ENCODE data around the gene DSE. TPM values are rescaled to one million over a fixed set of nuclear protein-coding genes. Genes with fewer than 3 reads are reported as not detected.
A peak's percentile ranks its signal among the peaks of the same experiment; 100 is the strongest.

Gene DSE
- total and polyA plus RNA-seq, 2 donors (not counting 1 experiment from before 2014, with no cell fraction given) = 71.0 to 89.2 TPM

GRCh38 chr6:116443105-116443504 is 72.4 kb downstream of the DSE start:
- no peak overlapping the region for H2AFZ ChIP-seq (ENCODE audit: low read length)
- no peaks in the 10 kb centered on the region for H3K36me3 ChIP-seq (ENCODE audit: control insufficient read depth, insufficient read depth, low read length)
- no peaks in the 10 kb centered on the region for H3K79me2 ChIP-seq (ENCODE audit: control insufficient read depth, insufficient read depth, low read length)
- no peak overlapping the region for H3K9ac ChIP-seq (ENCODE audit: insufficient read depth, low read length)
- no peaks in the 10 kb centered on the region for H3K27me3 ChIP-seq (ENCODE audit: control insufficient read depth, insufficient read depth, low read length)
- no peak overlapping the region for H3K4me2 ChIP-seq (ENCODE audit: extremely low read depth, insufficient read depth, low read length)
- no peak for DNase-seq (ENCODE audit: low read depth in 2 of 2)
- H3K4me3 ChIP-seq (replicated peaks in 1 of 4; ENCODE audit: control extremely low read depth in 1 of 4, insufficient read depth in 1 of 4, low read depth in 3 of 4, low read length in 4 of 4) = no peak overlapping the region
- TF ChIP-seq CTCF (conservative IDR thresholded peaks at IDR 0.05 in 1 of 2, IDR thresholded peaks at IDR 0.05 in 1 of 2; ENCODE audit: low read depth in 1 of 2, low read length in 2 of 2) (no peak), EZH2 (IDR thresholded peaks at IDR 0.05; ENCODE audit: low read length, missing control alignments) (no peak)
- H4K20me1 ChIP-seq (ENCODE audit: control insufficient read depth, extremely low read depth, insufficient read depth, low read length) = no peaks in the 10 kb centered on the region
- H3K9me3 ChIP-seq (ENCODE audit: control insufficient read depth, insufficient read depth, low read depth, low read length) = no peaks in the 10 kb centered on the region
- no peak overlapping the region for H3K27ac ChIP-seq (ENCODE audit: insufficient read depth, low read length)
- peaks cover 15% of the 10 kb centered on the region for H3K4me1 ChIP-seq (ENCODE audit: control insufficient read depth, extremely low read depth, insufficient read depth, low read length)

GRCh38 chr6:116444092-116444491 is 73.3 kb downstream of the DSE start:
- Histone ChIP-seq H3K9me3 (ENCODE audit: control insufficient read depth, insufficient read depth, low read depth, low read length) (no peaks in the 10 kb centered on the region), H3K4me2 (ENCODE audit: extremely low read depth, insufficient read depth, low read length) (no peak overlapping the region), H3K4me1 (ENCODE audit: control insufficient read depth, extremely low read depth, insufficient read depth, low read length) (peaks cover 14% of the 10 kb centered on the region), H3K4me3 (replicated peaks in 1 of 4; ENCODE audit: control extremely low read depth in 1 of 4, insufficient read depth in 1 of 4, low read depth in 3 of 4, low read length in 4 of 4) (no peak overlapping the region), H3K79me2 (ENCODE audit: control insufficient read depth, insufficient read depth, low read length) (no peaks in the 10 kb centered on the region), H4K20me1 (ENCODE audit: control insufficient read depth, extremely low read depth, insufficient read depth, low read length) (no peaks in the 10 kb centered on the region), H3K36me3 (ENCODE audit: control insufficient read depth, insufficient read depth, low read length) (no peaks in the 10 kb centered on the region), H3K27me3 (ENCODE audit: control insufficient read depth, insufficient read depth, low read length) (no peaks in the 10 kb centered on the region), H3K9ac (ENCODE audit: insufficient read depth, low read length) (no peak overlapping the region), H3K27ac (ENCODE audit: insufficient read depth, low read length) (no peak overlapping the region), H2AFZ (ENCODE audit: low read length) (no peak overlapping the region)
- peak in 1 of 2 donors; percentile 68 for DNase-seq (ENCODE audit: low read depth in 2 of 2)
- TF ChIP-seq EZH2 (IDR thresholded peaks at IDR 0.05; ENCODE audit: low read length, missing control alignments) (no peak), CTCF (conservative IDR thresholded peaks at IDR 0.05 in 1 of 2, IDR thresholded peaks at IDR 0.05 in 1 of 2; ENCODE audit: low read depth in 1 of 2, low read length in 2 of 2) (peak; percentile 49 to 73)

- Histone ChIP-seq H3K9ac (ENCODE audit: insufficient read depth, low read length) (no peak overlapping the region), H2AFZ (ENCODE audit: low read length) (no peak overlapping the region), H3K4me3 (replicated peaks in 1 of 4; ENCODE audit: control extremely low read depth in 1 of 4, insufficient read depth in 1 of 4, low read depth in 3 of 4, low read length in 4 of 4) (no peak overlapping the region), H3K4me2 (ENCODE audit: extremely low read depth, insufficient read depth, low read length) (no peak overlapping the region), H3K36me3 (ENCODE audit: control insufficient read depth, insufficient read depth, low read length) (no peaks in the 10 kb centered on the region), H4K20me1 (ENCODE audit: control insufficient read depth, extremely low read depth, insufficient read depth, low read length) (no peaks in the 10 kb centered on the region), H3K4me1 (ENCODE audit: control insufficient read depth, extremely low read depth, insufficient read depth, low read length) (peaks cover 13% of the 10 kb centered on the region), H3K9me3 (ENCODE audit: control insufficient read depth, insufficient read depth, low read depth, low read length) (no peaks in the 10 kb centered on the region), H3K27ac (ENCODE audit: insufficient read depth, low read length) (no peak overlapping the region), H3K79me2 (ENCODE audit: control insufficient read depth, insufficient read depth, low read length) (no peaks in the 10 kb centered on the region), H3K27me3 (ENCODE audit: control insufficient read depth, insufficient read depth, low read length) (no peaks in the 10 kb centered on the region)
- no peak for TF ChIP-seq EZH2 (IDR thresholded peaks at IDR 0.05; ENCODE audit: low read length, missing control alignments)
- TF ChIP-seq CTCF (conservative IDR thresholded peaks at IDR 0.05 in 1 of 2, IDR thresholded peaks at IDR 0.05 in 1 of 2; ENCODE audit: low read depth in 1 of 2, low read length in 2 of 2) = no peak
- no peak for DNase-seq (ENCODE audit: low read depth in 2 of 2)
Observed at GRCh38 chr6:116444575-116444974, 73.8 kb downstream of the DSE start.
